ENCODE measurements around the gene C1GALT1. TPM values are rescaled to one million over a fixed set of nuclear protein-coding genes. Genes with fewer than 3 reads are reported as not detected.

The C1GALT1 gene
- total and polyA plus RNA-seq, 2 experiments from 2014 or later, result 58.2 to 203 TPM

DNA sequence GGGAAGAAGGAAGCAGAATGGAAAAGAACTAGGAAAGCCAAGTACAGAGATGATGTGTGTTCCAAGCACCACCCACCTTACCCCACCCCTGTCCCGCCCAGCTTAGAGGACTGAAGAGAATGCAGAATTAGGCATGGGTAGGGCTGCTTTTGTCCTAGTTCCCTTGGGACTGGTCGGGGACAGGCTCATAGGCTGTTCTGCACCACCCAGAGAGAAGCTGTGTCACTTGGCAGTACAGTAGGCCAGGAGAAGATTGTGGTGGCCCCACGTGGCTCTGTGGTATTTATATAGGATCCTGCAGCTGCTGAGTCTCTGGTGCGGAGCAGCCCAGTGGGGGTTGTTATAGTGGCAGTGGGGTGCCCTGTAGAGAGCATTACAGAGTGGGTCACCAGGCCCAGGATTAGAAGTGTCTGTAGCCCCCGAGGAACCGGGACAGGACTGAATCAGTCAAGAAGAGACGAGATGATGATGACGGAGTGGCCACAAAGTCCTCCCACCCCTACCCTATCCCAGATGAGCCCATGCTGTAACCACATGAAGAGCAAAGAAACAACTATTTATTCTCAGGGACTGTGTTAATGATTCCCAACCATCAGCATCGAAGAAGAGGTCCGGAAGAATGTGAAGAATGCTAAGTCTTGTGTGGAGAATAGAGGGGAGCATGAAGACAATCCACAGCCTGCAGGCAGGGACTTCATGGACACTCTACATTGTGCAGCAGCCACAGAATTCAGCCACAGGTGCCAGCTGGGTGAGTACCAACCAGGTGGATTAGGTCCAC is 88.9 kb downstream of the C1GALT1 start (continued):
- no peak for TF ChIP-seq ETS1 (IDR thresholded peaks at IDR 0.05)

GRCh38 chr7:7272294-7272693 is 90.0 kb downstream of the C1GALT1 start:
- Histone ChIP-seq H3K9me2 (ENCODE audit: insufficient read depth) (peaks cover 10% of the 10 kb centered on the region; the same call in 1 of the 2 replicates), H3K4me1 (ENCODE audit: insufficient read depth) (0 out of 2 replicates have a peak, but pooled peaks cover 4% of the 10 kb centered on the region), H2AFZ (no peak overlapping the region), H3K36me3 (ENCODE audit: insufficient read depth) (no peaks in the 10 kb centered on the region), H3K4me2 (no peak overlapping the region), H3F3A (replicated peaks; ENCODE audit: low read depth) (no peaks in the 10 kb centered on the region), H3K27me3 (ENCODE audit: insufficient read depth) (no peaks in the 10 kb centered on the region), H3K4me3 (no peak overlapping the region), H4K20me1 (replicated peaks; ENCODE audit: insufficient read depth) (no peaks in the 10 kb centered on the region), H3K27ac (ENCODE audit: low read depth) (no peak overlapping the region), H3K79me2 (replicated peaks; ENCODE audit: insufficient read depth) (no peaks in the 10 kb centered on the region)
- H3K4me1 Mint-ChIP-seq, result peaks cover 5% of the 10 kb centered on the region; the same call in 2 of the 3 replicates
- H3K27me3 Mint-ChIP-seq (ENCODE audit: insufficient read depth, low read depth, poor library complexity), result peaks cover 3% of the 10 kb centered on the region
- H3K27ac Mint-ChIP-seq, result no peak overlapping the region
- no peaks in the 10 kb centered on the region for H3K9me3 Mint-ChIP-seq
- DNase-seq (ENCODE audit: low spot score), result no peak
- H3K36me3 Mint-ChIP-seq (ENCODE audit: low read depth), result no peaks in the 10 kb centered on the region
- no peak for ATAC-seq
- H3K4me3 Mint-ChIP-seq, result no peak overlapping the region
- TF ChIP-seq CREB1 (CRISPR knock-in tag; IDR thresholded peaks at IDR 0.05; ENCODE audit: low read depth) (no peak), POLR2AphosphoS5 (IDR thresholded peaks at IDR 0.05; ENCODE audit: low read depth) (no peak), STAT1 (IDR thresholded peaks at IDR 0.05; ENCODE audit: unreplicated experiment) (no peak), ZNF331 (CRISPR knock-in tag; IDR thresholded peaks at IDR 0.05; ENCODE audit: low read depth) (no peak), ZNF114 (CRISPR knock-in tag; IDR thresholded peaks at IDR 0.05) (no peak), NANOG (IDR thresholded peaks at IDR 0.05; ENCODE audit: borderline replicate concordance) (no peak), EZH2phosphoT487 (IDR thresholded peaks at IDR 0.05; ENCODE audit: unreplicated experiment) (no peak), ETS1 (IDR thresholded peaks at IDR 0.05) (no peak), JUNB (IDR thresholded peaks at IDR 0.05; ENCODE audit: unreplicated experiment) (no peak), EZH2 (IDR thresholded peaks at IDR 0.05; ENCODE audit: low read depth, unreplicated experiment) (no peak)
- TF ChIP-seq, protein P1, sequence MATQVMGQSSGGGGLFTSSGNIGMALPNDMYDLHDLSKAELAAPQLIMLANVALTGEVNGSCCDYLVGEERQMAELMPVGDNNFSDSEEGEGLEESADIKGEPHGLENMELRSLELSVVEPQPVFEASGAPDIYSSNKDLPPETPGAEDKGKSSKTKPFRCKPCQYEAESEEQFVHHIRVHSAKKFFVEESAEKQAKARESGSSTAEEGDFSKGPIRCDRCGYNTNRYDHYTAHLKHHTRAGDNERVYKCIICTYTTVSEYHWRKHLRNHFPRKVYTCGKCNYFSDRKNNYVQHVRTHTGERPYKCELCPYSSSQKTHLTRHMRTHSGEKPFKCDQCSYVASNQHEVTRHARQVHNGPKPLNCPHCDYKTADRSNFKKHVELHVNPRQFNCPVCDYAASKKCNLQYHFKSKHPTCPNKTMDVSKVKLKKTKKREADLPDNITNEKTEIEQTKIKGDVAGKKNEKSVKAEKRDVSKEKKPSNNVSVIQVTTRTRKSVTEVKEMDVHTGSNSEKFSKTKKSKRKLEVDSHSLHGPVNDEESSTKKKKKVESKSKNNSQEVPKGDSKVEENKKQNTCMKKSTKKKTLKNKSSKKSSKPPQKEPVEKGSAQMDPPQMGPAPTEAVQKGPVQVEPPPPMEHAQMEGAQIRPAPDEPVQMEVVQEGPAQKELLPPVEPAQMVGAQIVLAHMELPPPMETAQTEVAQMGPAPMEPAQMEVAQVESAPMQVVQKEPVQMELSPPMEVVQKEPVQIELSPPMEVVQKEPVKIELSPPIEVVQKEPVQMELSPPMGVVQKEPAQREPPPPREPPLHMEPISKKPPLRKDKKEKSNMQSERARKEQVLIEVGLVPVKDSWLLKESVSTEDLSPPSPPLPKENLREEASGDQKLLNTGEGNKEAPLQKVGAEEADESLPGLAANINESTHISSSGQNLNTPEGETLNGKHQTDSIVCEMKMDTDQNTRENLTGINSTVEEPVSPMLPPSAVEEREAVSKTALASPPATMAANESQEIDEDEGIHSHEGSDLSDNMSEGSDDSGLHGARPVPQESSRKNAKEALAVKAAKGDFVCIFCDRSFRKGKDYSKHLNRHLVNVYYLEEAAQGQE (IDR thresholded peaks at IDR 0.05; ENCODE audit: unreplicated experiment), result no peak
- TF ChIP-seq, protein P2, sequence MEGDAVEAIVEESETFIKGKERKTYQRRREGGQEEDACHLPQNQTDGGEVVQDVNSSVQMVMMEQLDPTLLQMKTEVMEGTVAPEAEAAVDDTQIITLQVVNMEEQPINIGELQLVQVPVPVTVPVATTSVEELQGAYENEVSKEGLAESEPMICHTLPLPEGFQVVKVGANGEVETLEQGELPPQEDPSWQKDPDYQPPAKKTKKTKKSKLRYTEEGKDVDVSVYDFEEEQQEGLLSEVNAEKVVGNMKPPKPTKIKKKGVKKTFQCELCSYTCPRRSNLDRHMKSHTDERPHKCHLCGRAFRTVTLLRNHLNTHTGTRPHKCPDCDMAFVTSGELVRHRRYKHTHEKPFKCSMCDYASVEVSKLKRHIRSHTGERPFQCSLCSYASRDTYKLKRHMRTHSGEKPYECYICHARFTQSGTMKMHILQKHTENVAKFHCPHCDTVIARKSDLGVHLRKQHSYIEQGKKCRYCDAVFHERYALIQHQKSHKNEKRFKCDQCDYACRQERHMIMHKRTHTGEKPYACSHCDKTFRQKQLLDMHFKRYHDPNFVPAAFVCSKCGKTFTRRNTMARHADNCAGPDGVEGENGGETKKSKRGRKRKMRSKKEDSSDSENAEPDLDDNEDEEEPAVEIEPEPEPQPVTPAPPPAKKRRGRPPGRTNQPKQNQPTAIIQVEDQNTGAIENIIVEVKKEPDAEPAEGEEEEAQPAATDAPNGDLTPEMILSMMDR (conservative IDR thresholded peaks at IDR 0.05; ENCODE audit: low read depth in 2 of 2), result no peak
